ENCODE data around the gene CADPS.

The CADPS gene

GRCh38 chr3:62372621-62373041 is 502.6 kb downstream of the CADPS start:
- no peak overlapping the region for H3K27ac ChIP-seq
- TF ChIP-seq ZFX (IDR thresholded peaks at IDR 0.05; ENCODE audit: borderline replicate concordance), result no peak
- TF ChIP-seq, protein P1, sequence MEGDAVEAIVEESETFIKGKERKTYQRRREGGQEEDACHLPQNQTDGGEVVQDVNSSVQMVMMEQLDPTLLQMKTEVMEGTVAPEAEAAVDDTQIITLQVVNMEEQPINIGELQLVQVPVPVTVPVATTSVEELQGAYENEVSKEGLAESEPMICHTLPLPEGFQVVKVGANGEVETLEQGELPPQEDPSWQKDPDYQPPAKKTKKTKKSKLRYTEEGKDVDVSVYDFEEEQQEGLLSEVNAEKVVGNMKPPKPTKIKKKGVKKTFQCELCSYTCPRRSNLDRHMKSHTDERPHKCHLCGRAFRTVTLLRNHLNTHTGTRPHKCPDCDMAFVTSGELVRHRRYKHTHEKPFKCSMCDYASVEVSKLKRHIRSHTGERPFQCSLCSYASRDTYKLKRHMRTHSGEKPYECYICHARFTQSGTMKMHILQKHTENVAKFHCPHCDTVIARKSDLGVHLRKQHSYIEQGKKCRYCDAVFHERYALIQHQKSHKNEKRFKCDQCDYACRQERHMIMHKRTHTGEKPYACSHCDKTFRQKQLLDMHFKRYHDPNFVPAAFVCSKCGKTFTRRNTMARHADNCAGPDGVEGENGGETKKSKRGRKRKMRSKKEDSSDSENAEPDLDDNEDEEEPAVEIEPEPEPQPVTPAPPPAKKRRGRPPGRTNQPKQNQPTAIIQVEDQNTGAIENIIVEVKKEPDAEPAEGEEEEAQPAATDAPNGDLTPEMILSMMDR (IDR thresholded peaks at IDR 0.05), result no peak

GRCh38 chr3:62371720-62372591 is 503.3 kb downstream of the CADPS start:
- TF ChIP-seq, protein P1 (IDR thresholded peaks at IDR 0.05), result no peak
- no peak overlapping the region for H3K27ac ChIP-seq

DNA sequence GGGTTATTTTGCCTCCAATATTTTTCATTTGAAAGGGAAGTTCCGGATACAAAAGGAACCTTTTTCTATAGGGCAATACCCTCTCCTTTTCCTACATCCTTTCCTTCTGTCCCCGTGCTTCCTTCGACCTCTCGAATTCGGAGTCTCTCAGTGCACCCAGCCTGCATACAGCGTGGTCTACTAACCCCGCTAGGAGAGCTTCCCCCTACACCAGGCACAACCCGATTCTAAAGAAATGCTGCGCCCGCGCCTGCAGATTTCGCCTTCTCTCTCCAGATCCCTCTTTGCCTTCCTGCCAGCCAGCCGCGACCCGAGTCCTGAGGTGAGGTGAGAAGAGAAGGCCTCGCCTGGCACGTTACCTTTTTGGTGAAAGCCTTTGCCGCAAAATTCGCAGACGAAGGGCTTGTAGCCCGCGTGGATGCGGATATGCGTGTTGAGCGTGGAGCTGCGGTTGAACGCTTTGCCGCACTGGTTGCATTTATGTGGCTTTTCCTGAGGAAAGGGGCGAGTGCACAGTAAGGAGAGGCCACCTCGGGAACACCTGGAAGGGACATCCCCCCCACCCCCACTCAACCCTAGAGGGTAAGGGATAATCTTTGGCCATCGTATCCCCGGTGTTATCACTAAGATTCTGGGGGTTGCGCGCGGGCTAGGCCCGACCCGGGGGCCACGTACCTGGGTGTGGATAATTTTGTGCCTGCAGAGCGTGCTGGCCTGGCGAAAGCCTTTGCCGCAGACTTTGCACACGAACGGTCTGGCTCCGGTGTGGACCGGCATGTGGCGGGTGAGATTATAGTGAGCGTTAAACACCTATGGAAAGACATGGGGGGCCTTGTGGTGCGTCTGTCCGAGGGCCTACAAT is 504.1 kb downstream of the CADPS start:
- no peak overlapping the region for H3K27ac ChIP-seq
- TF ChIP-seq ZFX (IDR thresholded peaks at IDR 0.05; ENCODE audit: borderline replicate concordance), result no peak
- TF ChIP-seq, protein P1 (IDR thresholded peaks at IDR 0.05), result no peak

DNA sequence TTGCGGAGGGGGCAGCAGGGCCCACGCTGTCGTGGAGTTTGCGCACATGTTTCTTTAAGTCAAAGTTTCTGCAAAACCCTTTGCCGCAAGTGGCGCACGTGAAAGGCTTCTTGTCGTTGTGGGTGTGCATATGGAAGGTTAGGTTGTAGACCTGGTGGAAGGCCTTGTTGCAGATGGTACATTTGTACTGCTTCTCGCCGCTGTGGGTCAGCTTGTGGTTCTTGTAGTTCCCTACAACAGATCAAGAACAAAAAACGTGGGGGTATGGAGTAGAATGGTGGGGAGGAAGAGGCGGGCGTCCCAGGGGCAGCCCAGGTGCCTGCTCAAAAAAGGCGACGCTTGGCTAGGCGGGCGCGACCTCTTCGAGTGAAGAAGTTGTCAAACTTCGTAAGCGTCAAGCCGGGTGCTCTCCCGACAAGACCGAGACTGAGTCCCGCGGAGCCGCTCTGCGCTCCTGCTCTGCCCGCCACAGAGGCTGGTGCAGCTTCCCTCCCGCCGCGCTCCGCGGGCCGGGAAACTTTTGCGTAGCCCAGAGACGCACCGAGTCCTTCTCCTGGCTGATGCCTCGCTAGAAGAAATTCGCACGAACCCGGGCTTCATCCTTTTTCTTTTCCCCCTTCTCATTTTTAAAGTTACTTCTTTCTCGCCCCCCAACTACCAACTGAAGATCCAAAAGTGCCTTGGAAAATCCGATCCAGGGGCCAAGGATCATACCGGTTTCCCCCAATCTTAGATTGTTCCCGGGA is 504.9 kb downstream of the CADPS start:
- no peak overlapping the region for H3K27ac ChIP-seq
- TF ChIP-seq, protein P1 (IDR thresholded peaks at IDR 0.05), result no peak
- no peak for TF ChIP-seq ZFX (IDR thresholded peaks at IDR 0.05; ENCODE audit: borderline replicate concordance)

- H3K27ac ChIP-seq, result no peak overlapping the region
- no peak for TF ChIP-seq ZFX (IDR thresholded peaks at IDR 0.05; ENCODE audit: borderline replicate concordance)
- TF ChIP-seq, protein P1 (IDR thresholded peaks at IDR 0.05), result no peak
Measured at GRCh38 chr3:62369476-62369743, 505.8 kb downstream of the CADPS start.

GRCh38 chr3:62368705-62369475 is 506.3 kb downstream of the CADPS start:
- TF ChIP-seq, protein P1 (IDR thresholded peaks at IDR 0.05), result no peak
- TF ChIP-seq ZFX (IDR thresholded peaks at IDR 0.05; ENCODE audit: borderline replicate concordance), result no peak
- H3K27ac ChIP-seq, result no peak overlapping the region

All from 22Rv1 (cell line).